Stimulated activated CD4-positive, alpha-beta T cell treated with anti-CD3 and anti-CD28 coated beads, Interleukin-15, amount 100 ng/mL, for 48 hours (primary cell): ENCODE measurements around the gene TMEM164.
A peak's percentile ranks its signal among the peaks of the same experiment; 100 is the strongest.
"Not testable (repeated sequence)": the region's sequence is repeated elsewhere in the genome, so short reads cannot be mapped to it uniquely, and the experiment has no call there.

Experiments
- DNase-seq, 2 donors: peaks; one replicate each; pipeline ENCODE4 v3.0.0-alpha.2; 2020; ENCODE audit warnings: low read depth in 2 of 2

Gene TMEM164

DNA sequence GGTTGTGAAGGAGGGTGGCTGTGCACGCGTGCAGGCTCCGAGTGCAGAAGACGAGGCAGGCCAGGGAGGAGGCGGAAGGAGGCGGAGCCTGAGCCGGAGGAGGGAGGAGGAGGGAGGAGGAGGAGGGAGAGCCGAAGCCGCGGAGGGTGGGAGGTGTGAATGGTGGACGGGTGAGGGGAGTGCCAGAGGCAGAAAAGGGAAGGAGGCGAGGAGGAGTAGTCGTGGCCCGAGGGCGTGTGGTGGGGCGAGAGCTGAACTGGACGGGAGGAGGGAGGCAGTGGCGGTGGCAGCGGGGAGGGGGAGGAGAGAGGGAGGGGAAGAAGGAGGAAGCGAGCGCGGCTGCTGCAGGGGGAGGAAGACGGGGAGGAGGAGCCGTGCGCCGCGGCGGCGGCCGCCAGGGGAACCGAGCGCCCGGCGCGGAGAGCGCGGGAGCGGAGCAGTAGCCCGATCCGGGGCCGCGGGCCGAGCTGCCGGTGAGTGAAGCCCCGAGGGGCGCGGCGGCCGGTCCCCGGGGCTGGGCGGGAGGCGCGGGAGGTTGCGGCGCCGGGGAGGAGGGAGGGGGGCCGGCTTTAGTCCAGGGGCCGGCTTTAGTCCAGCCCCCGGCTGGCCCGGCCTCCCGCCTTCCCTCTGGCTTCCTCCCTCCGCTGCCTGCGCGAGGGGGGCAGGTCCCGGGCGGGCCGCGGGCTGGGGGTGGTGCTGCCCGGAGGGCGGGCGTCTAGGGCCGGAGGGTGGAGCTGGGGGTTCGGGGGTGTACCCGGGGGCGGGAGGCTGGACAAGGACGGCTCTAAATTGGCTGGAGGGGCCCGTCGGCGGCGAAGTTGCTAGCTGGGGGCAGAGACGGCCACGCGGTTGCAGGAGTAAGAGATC lies at the start of gene TMEM164:
TSS of gene TMEM164 (plus strand) at position 815 of the 867 bp plus-strand sequence. CDS start 661 bp downstream, outside the sequence.
- peak; percentile 65 to 68 for DNase-seq

DNA sequence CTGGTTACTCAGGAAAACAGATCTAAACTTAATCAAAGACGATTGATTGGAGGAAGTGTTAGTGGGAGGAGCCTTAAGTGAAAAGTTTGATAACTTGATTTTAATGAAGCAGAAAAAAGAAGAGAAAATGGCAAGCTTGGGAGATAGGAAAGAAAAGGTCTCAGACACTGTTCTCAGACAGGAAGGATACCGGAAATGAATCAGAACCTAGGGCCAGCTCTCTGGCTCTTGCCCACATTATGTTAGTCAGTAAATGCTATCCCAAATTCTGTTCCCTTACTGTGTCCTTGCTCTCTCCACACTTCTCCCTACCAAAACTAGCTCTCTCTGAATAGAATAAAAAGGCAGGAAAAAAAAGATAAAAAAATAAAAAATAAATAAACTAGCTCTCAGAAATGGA lies 48.6 kb upstream of the TMEM164 start:
- no peak for DNase-seq

DNA sequence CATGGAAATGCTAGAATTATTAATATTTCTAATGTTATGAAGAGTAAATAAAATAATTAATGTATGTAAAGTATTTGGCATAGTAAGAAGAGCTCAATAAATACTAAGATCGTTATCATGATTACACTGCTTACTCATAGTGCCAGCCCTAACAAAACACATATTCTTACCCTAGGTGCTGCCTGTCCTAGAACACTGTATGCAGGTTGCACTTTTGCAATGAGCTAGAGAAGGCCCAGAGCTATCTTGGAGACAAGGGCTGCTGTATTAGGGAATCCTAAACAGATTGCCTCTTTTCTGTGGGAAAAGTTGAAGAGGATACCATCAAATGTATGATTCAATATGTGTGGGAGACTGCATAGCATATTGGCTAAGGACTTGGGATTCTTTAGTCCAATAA lies 48.0 kb upstream of the TMEM164 start:
- DNase-seq: no peak

- no peak for DNase-seq
Measured at GRCh38 chrX:109958266-109958665, 44.6 kb upstream of the TMEM164 start.

GRCh38 chrX:109959356-109959871 lies 43.5 kb upstream of the TMEM164 start:
- no peak for DNase-seq

DNA sequence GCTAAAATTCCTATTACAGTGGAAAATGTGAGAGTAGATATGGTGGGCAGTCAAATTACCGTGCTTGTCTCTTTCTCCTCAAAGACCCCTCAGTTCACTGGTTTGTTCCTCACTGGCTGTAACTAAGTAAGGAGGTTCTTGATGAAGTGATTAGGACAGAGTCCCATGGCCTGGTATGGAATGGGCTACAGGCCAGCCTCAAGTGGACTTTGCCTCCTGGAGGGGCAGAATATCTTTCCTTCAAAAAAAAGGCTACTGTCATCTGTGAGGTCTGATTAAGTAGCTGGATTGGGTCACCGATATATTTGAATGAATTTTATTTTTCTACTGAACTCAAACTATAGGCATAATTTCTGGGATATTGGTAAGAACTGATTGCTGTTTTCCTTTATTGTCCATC lies 38.5 kb upstream of the TMEM164 start:
- DNase-seq: no peak

DNA sequence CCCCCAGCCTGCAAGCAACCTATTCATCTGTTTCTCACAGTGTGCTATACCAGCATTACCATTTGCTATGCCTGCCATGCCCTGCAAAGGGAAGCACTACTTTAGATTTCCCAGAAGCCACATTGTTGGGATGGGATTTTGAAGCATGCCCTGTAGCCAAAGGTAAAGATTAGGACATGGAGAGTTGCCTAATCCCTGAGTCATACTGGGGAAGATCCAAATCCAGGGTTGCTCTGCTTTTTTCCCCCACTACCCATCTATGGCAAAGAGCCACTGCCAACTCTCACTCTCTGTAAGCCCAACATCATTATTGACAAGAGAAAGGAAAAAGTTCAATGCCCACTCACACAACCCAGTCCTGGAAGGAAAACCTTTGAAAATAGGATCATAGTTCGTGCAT lies 36.7 kb upstream of the TMEM164 start:
- DNase-seq: no peak

DNA sequence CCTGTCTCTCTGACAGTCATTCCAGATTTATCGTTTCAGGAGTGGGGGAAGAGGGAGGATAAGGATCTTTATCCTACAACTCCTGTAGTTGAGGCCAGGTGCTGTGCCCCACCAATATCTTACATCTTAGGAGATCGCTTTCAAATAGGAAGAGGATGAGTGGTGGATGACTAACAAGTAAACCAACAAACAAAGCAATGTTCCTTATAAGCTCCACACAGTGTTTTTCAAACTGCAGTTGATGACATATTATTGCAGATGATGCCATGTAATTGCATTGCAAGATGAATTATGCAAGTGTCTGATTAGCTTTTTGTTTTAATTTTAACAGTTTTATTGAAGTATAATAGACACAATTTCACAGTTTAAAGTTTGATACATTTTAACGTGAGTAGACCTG lies 35.8 kb upstream of the TMEM164 start:
- DNase-seq: no peak

DNA sequence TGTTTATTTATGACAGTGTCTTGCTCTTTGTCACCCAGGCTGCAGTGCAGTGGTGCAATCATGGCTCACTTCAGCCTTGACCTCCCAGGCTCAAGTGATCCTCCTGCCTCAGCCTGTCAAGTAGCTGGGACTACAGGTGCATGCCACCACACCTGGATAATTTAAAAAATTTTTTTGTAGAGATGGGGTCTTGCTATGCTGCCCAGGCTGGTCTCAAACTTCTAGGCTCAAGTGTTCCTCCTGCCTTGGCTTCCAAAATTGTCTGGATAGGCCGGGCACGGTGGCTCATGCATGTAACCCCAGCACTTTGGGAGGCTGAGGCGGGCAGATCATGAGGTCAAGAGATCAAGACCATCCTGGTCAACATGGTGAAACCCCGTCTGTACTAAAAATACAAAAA lies 32.1 kb upstream of the TMEM164 start:
- DNase-seq: not testable (repeated sequence)

GRCh38 chrX:109974906-109975655 lies 27.8 kb upstream of the TMEM164 start:
- DNase-seq: no peak

DNA sequence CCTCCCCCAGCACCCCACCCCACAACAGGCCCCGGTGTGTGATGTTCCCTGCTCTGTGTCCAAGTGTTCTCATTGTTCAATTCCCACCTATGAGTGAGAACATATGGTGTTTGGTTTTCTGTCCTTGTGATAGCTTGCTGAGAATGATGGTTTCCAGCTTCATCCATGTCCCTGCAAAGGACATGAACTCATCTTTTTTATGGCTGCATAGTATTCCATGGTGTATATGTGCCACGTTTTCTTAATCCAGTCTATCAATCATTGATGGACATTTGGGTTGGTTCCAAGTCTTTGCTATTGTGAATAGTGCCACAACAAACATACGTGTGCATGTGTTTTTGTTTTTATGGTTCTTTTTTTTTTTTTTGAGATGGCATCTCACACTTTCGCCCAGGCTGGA lies 17.7 kb upstream of the TMEM164 start:
- not testable (repeated sequence) for DNase-seq

GRCh38 chrX:109987884-109988283 lies 15.0 kb upstream of the TMEM164 start:
- DNase-seq: no peak

DNA sequence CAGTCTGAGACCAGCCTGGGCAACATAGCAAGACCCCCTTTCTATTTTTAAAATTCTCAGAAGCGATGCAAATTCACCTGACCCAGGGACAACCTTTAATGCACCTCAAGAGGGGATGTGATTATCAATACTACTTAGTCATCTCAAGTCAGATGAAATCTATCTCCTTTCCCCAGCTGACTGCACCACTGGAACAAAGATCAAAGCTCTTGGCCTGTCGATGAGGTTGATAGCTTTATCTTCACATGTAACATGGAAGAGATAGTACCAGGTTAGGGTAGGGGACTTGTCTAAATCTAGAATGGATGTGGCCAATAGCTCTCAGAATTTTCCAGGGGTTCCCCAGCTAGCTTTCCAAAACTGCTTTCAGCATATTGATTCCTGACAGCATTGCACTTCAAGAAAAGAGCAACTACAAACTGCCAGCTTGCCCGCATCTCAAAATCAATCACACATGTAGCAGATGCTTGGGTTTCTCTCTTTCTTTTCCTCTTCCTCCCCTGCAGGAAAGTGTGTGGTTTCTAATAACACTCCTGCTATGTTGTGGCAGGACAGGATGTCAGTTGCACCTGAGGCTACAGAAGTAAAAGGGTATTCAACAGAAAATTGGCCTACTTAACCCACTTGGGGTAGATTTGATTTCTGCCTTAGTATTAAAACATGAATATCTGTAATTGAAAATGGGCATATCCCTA lies 12.2 kb upstream of the TMEM164 start:
- no peak for DNase-seq

DNA sequence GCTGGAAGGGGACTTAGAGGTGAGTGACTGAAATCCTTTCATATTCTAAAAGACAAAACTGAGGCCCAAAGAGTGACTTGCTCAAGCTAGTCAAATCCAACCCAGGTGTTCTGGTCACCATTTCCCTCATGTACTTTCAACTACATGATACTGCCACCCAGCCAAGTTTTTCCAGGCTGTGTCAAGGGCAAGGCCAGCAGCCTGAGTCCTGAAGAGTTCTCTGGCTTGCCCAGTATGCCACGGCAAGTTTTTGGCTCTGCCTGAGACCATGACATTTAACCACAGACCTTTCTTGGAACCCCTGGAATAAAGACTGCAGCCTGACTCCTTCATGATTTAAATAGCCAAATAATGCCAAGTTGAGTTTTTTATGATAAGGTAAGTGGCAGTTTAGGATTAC lies 10.7 kb upstream of the TMEM164 start:
- no peak for DNase-seq

DNA sequence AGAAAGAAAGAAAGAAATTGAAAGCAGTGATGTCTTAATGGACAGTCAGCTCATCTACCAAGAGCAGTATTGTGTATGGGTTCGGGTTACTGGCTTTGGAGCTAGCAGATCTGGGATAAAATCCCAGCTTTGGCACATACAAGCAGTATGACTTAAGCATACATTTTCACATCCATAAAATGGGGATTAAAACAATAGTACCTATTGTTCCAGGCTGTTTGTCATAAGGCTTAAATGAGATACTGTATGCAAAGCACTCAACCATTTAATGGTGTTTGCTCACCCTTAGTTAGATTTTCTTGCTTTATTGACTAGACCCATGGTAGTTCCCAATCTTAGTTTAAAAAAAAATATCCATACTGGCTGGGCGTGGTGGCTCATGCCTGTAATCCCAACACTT lies 7.8 kb upstream of the TMEM164 start:
- no peak for DNase-seq

- DNase-seq: no peak
Measured at GRCh38 chrX:109997786-109998452, 5.0 kb upstream of the TMEM164 start.

- DNase-seq: no peak
Measured at GRCh38 chrX:110000000-110000399, 2.9 kb upstream of the TMEM164 start.

GRCh38 chrX:110000847-110001713 lies 1.8 kb upstream of the TMEM164 start:
- DNase-seq: no peak

GRCh38 chrX:110001740-110002299 lies 1.1 kb upstream of the TMEM164 start:
- DNase-seq: no peak
